ENCODE measurements around the gene ARSI. TPM values are rescaled to one million over a fixed set of nuclear protein-coding genes. Genes with fewer than 3 reads are reported as not detected.

The ARSI gene
- total and polyA plus RNA-seq, 2 of the 4 experiments (the other 2 are of a cell fraction), result 14.8 to 15.2 TPM

DNA sequence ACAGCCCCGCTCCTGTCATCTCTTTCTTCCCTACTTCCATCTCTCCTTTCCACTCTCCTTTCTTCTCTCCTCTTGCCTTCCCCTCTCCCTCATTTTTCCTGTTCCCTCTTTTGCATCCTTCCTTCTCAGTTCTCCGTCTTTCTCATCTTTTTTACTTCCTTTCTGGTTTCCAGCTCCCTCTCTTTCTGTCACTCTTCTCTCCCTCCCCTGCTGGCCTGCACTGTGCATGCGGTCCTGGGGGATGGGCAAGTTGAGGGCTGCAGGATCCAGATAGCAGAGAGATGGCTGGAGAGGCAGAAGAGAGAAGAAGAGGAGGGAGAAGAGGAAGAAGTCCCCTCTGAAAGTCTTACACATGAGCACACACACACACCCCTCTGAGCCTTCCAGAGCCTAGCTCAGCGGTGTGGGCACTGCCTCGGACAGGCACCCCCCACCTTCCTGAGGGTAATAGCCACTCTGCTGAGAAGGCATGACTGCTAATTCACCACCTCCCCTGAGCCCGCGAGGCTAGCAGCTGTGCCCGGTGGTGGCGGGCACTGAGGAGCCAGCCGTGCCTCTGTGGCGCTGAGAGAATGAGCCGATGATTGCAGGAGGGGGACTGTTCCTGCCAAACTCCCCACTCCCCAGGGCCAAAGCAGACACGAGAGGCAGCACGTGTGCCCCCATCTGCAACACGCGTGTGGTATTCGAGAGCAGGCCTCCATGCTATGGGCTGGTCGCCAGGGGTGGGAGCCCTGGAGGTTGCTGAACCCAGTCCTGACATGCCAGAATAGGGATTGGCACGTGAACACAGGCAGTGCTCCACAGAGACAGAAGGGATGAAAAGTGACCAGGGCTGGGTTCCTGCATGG is 9.4 kb downstream of the ARSI start:
- Histone ChIP-seq H4K91ac (ENCODE audit: insufficient read depth, low read depth, low read length) (no peak overlapping the region; the same call in 1 of the 2 replicates), H3K27ac (ENCODE audit: insufficient read depth, low read length) (no peak overlapping the region), H4K8ac (ENCODE audit: low read depth in 2 of 2, low read length in 2 of 2) (no peak overlapping the region), H3K9me1 (ENCODE audit: insufficient read depth, low read length) (peaks cover 15% of the 10 kb centered on the region), H2BK15ac (ENCODE audit: low read depth, low read length) (no peak overlapping the region), H3K56ac (ENCODE audit: extremely low read depth, insufficient read depth, low read length) (no peak overlapping the region), H3K14ac (replicated peaks; ENCODE audit: low read depth, low read length) (no peak overlapping the region), H3K4me3 (ENCODE audit: insufficient read depth, low read depth, low read length) (no peak overlapping the region), H2AK9ac (replicated peaks; ENCODE audit: low read depth, low read length, poor library complexity) (no peak overlapping the region), H3K9ac (ENCODE audit: low read depth, low read length) (no peak overlapping the region), H3K23ac (ENCODE audit: low read depth, low read length) (no peak overlapping the region), H2BK20ac (ENCODE audit: low read depth, low read length) (no peak overlapping the region), H2BK5ac (ENCODE audit: low read depth, low read length, poor library complexity, severe bottlenecking) (no peak overlapping the region), H3K79me1 (ENCODE audit: low read depth in 1 of 2, low read length in 2 of 2) (peaks cover 7 to 22% of the 10 kb centered on the region in 2 experiments; a peak in 3 of 4 replicates), H3K4me2 (ENCODE audit: low read depth, low read length) (no peak overlapping the region), H4K5ac (ENCODE audit: low read depth, low read length) (no peak overlapping the region), H3K4me1 (ENCODE audit: control insufficient read depth, insufficient read depth, low read length) (peaks cover 13% of the 10 kb centered on the region), H3K9me3 (ENCODE audit: control insufficient read depth, insufficient read depth, low read length) (no peaks in the 10 kb centered on the region), H3K18ac (ENCODE audit: low read depth, low read length) (no peak overlapping the region), H2AFZ (replicated peaks; ENCODE audit: low read length, poor library complexity) (peak overlapping the region; percentile 14), H3K27me3 (ENCODE audit: control insufficient read depth, insufficient read depth, low read length) (no peaks in the 10 kb centered on the region), H2BK120ac (ENCODE audit: low read depth, low read length) (no peak overlapping the region), H3K36me3 (ENCODE audit: control insufficient read depth, insufficient read depth, low read length) (peaks cover 12% of the 10 kb centered on the region; the same call in 1 of the 2 replicates), H4K20me1 (ENCODE audit: insufficient read depth, low read length) (no peaks in the 10 kb centered on the region), H3K4ac (ENCODE audit: low read depth, low read length) (no peak overlapping the region; the same call in 1 of the 2 replicates), H2AK5ac (ENCODE audit: low read depth, low read length) (peak overlapping the region; percentile 51; the same call in 1 of the 2 replicates)
- TF ChIP-seq MAZ (IDR thresholded peaks at IDR 0.05; ENCODE audit: borderline replicate concordance, low read depth, low read length) (no peak), BHLHE40 (IDR thresholded peaks at IDR 0.05; ENCODE audit: low read depth, low read length) (no peak), USF2 (IDR thresholded peaks at IDR 0.05; ENCODE audit: low read depth, low read length) (no peak), SMC3 (IDR thresholded peaks at IDR 0.05; ENCODE audit: low read depth, low read length) (no peak), MAFK (IDR thresholded peaks at IDR 0.05; ENCODE audit: low read depth, low read length) (no peak), CHD1 (IDR thresholded peaks at IDR 0.05; ENCODE audit: low read depth, low read length) (no peak), RCOR1 (IDR thresholded peaks at IDR 0.05; ENCODE audit: insufficient replicate concordance, low read length) (no peak), RFX5 (IDR thresholded peaks at IDR 0.05; ENCODE audit: low read depth, low read length) (no peak), CEBPB (IDR thresholded peaks at IDR 0.05; ENCODE audit: low read depth, low read length) (no peak), POLR2A (IDR thresholded peaks at IDR 0.05; ENCODE audit: low read depth, low read length) (no peak)
- TF ChIP-seq, protein P1, sequence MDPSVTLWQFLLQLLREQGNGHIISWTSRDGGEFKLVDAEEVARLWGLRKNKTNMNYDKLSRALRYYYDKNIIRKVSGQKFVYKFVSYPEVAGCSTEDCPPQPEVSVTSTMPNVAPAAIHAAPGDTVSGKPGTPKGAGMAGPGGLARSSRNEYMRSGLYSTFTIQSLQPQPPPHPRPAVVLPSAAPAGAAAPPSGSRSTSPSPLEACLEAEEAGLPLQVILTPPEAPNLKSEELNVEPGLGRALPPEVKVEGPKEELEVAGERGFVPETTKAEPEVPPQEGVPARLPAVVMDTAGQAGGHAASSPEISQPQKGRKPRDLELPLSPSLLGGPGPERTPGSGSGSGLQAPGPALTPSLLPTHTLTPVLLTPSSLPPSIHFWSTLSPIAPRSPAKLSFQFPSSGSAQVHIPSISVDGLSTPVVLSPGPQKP (IDR thresholded peaks at IDR 0.05; ENCODE audit: borderline replicate concordance, low read depth, low read length), result no peak
- dilution Hi-C loops (cut with HindIII; ENCODE audit: low sequenced_read_pairs, unreplicated experiment) (no loop called here), intact Hi-C loops (cut with micrococcal nuclease) (no loop called here), in situ Hi-C loops (cut with MboI; ENCODE audit: low sequenced_read_pairs) (no loop called here)
- ChIA-PET CTCF (interaction anchor here (0.6 kb wide), 2 partner anchors 117 to 163 kb away, joined by 3 read pairs; no protein-coding TSS in a partner anchor), POLR2A (ENCODE audit: unreplicated experiment) (no interaction called here)
- no TSS peak for BruUV-seq (replicated peaks)
- 84% methylated on average over 5 of the region's 19 CpGs; no CpG with 5 or more reads in 1 of the 2 experiments for WGBS, 2 experiments (ENCODE audit: extremely low coverage in 2 of 2, insufficient read length in 1 of 2)
- no peak for DNase-seq
- ATAC-seq (ENCODE audit: low read depth), result no peak
